Heart right ventricle (tissue), 16 donors: Measurements from ENCODE around the gene LIF. TPM values are rescaled to one million over a fixed set of nuclear protein-coding genes. Genes with fewer than 3 reads are reported as not detected.

Experiments
- ATAC-seq, 8 donors: fragments of 200-7000 bp; cut with Tn5 transposase; one replicate each; pipeline ENCODE4 v1.9.1; 2020; ENCODE audit warnings: mild to moderate bottlenecking in 8 of 8, moderate library complexity in 8 of 8, moderate number of reproducible peaks in 1 of 8
- DNase-seq, 2 donors: peaks; one replicate each; pipeline ENCODE4 v3.0.0-alpha.2; 2020
- H3K27ac ChIP-seq, 10 donors: fragments of 200-600 bp; sonication (generic) in 2 of 10; one replicate each; pipeline versions ENCODE4 v1.5.0 to v1.8.0; 2020 to 2022; ENCODE audit warnings: mild to moderate bottlenecking in 3 of 10
- H3K27me3 ChIP-seq, 7 donors: fragments of 200-600 bp; one replicate each; pipeline ENCODE4 v1.8.0; 2021 to 2022; ENCODE audit warnings: mild to moderate bottlenecking in 2 of 7
- H3K36me3 ChIP-seq, 9 donors: fragments of 200-600 bp; sonication (generic) in 1 of 9; one replicate each; pipeline versions ENCODE4 v1.5.0 to v1.8.0; 2020 to 2022; ENCODE audit warnings: mild to moderate bottlenecking in 2 of 9
- H3K4me1 ChIP-seq, 9 donors: fragments of 200-600 bp; sonication (generic) in 1 of 9; one replicate each; pipeline versions ENCODE4 v1.5.0 to v1.8.0; 2020 to 2022; ENCODE audit warnings: mild to moderate bottlenecking in 4 of 9
- H3K4me3 ChIP-seq, 10 donors: fragments of 200-600 bp; sonication (generic) in 2 of 10; one replicate each; pipeline versions ENCODE4 v1.5.0 to v1.8.0; 2020 to 2022; ENCODE audit warnings: mild to moderate bottlenecking in 7 of 10, moderate library complexity in 2 of 10
- H3K9me3 ChIP-seq, 11 donors: fragments of 200-600 bp in 10 of 11; sonication (generic) in 2 of 11; one replicate each; pipeline versions ENCODE4 v1.5.0 to v1.8.0; 2013 to 2022; ENCODE audit warnings: mild to moderate bottlenecking in 2 of 11, control low read depth in 1 of 11, moderate library complexity in 1 of 11
- WGBS, 2 donors: extraction: QIAGEN DNeasy Blood & Tissue Kit; methylation state at CpG; one replicate each; pipeline ENCODE4 v1.1.7; 2013; ENCODE audit warnings: inconsistent platforms in 1 of 2; 5-methylcytosine and 5-hydroxymethylcytosine counted together
- intact Hi-C, 10 donors: fragments of 100-400 bp; cut with DNase I; formaldehyde crosslinking; loops; one replicate each; pipeline versions ENCODE4 v1.11.1 to v1.14.2; 2022
- polyA plus RNA-seq, 2 donors: library from polyadenylated mRNA; stranded (reverse); fragments of 200-250 nt; gene quantifications; one replicate each; pipeline ENCODE4 v1.2.3, GENCODE V29; 2013
- total RNA-seq, 10 donors: library from RNA; stranded (reverse); fragmentation: NEBNext Ultra II Directional in 3 of 10; extraction: Animal tissue kit (Norgen Biotek cat#: 25700) in 3 of 10; gene quantifications; one replicate each; pipeline versions ENCODE4 v1.2.1 to v1.2.4, GENCODE V29; 2021 to 2023
- TF ChIP-seq, protein P1 (sequence below), 9 donors: fragments of 200-600 bp; sonication (generic) in 2 of 9; IDR thresholded peaks; one replicate each; pipeline versions ENCODE4 v1.5.0 to v1.8.0; 2021 to 2022; ENCODE audit warnings: antibody characterized with exemption in 9 of 9, mild to moderate bottlenecking in 5 of 9, moderate library complexity in 1 of 9
- donor health status: Arrhythmogenic right ventricular cardiomyopathy.
- donor health status: ischemic (EF 13 %, LVEDD 7.1; RV severe dilation, severe dysfunction).
- donor health status: healthy with polysubstance abuse.
- donor health status: DM: no; HTN: yes; CAD: no.
- donor health status: DM: no; HTN: no; CAD: no.
- donor health status: ischemic (EF 25% LVEDD 6.9; RV normal size, moderate dysfunction).
- donor health status: ischemic (EF 25% LVEDD 5.7; RV mildly dilated, moderate dysfunction).
- donor health status: healthy.
- donor health status: DM: yes; HTN: yes; CAD: no.
- donor health status: Ischemic cardiomyopathy.
- donor health status: ischemic (EF 35%, LVEDD 5.7; RV mildly dilated, moderate dysfunction).
- donor health status: nonischemic (EF 11% LVEDD 7.7; RV severe dilation, severe dysfunction).
- donor health status: DM: yes; HTN: yes; CAD: no.
- donor health status: PGD.
- donor health status: ischemic (EF 29% LVEDD 5.4; RV normal size, mild dysfunction).
- donor health status: nonischemic (EF 23%, LVEDD 6.1; RV moderate dilation, normal function).

LIF gene
- total and polyA plus RNA-seq, 12 donors = 0.17 to 8.8 (median 0.53) TPM

DNA sequence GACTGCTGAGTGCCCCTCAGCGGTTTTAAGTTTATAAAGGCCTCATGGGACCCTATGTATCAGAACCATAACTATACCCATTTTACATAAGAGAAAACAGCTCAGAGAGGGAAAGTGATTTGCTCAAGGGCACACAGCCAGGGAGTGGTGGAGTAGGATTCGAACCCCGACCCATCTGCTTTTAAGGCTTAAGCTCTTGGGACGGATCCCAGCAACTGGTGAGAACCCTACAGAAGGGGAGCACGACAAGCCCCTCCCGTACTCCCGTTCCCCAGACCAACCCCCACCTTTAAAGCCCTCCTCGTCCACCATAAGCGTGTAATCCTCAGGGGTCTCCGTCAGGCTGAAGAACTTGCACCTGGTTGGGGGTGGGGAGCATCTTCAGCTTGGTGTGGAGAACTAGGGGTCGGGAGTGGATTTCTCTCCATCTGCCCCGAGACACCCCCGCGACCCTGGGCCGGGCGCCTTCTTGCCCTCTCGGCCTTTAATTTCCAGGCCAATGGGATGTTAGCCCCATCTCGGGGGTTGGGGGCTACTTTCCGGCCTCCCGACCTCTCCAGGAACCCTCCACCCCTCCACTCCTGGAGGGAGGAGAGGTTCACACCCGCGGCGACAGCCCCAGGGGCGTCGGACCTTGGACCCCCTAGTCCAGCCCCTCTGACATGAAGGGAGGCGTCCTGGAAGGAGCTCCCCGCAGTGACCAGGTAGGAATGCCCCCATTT, 42.0 kb upstream of the LIF start:
- Histone ChIP-seq H3K4me3 (peak overlapping the region; percentile 56 to 99 (median 92)), H3K36me3 (peaks cover 0 to 48% (median 24%) of the 10 kb centered on the region in 9 donors), H3K4me1 (peaks cover 17 to 49% (median 39%) of the 10 kb centered on the region in 9 donors), H3K27ac (peak overlapping the region; percentile 72 to 98 (median 93)), H3K9me3 (no peaks in the 10 kb centered on the region), H3K27me3 (no peaks in the 10 kb centered on the region)
- no peak for DNase-seq
- TF ChIP-seq, protein P1, sequence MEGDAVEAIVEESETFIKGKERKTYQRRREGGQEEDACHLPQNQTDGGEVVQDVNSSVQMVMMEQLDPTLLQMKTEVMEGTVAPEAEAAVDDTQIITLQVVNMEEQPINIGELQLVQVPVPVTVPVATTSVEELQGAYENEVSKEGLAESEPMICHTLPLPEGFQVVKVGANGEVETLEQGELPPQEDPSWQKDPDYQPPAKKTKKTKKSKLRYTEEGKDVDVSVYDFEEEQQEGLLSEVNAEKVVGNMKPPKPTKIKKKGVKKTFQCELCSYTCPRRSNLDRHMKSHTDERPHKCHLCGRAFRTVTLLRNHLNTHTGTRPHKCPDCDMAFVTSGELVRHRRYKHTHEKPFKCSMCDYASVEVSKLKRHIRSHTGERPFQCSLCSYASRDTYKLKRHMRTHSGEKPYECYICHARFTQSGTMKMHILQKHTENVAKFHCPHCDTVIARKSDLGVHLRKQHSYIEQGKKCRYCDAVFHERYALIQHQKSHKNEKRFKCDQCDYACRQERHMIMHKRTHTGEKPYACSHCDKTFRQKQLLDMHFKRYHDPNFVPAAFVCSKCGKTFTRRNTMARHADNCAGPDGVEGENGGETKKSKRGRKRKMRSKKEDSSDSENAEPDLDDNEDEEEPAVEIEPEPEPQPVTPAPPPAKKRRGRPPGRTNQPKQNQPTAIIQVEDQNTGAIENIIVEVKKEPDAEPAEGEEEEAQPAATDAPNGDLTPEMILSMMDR (IDR thresholded peaks at IDR 0.05) = no peak
- 15% methylated on average over 27 of the region's 27 CpGs for WGBS, 2 donors
- no peak for ATAC-seq
- intact Hi-C loops = loop anchor here in 9 of 10 donors (1.0 to 10.0 kb wide), 11 partner anchors 38 to 99 kb away; partner anchors contain the start of genes SF3A1 (in 7 of the 9), TBC1D10A (in 7 of the 9), RNF215 (in 5 of the 9) and CCDC157 (in 3 of the 9)

DNA sequence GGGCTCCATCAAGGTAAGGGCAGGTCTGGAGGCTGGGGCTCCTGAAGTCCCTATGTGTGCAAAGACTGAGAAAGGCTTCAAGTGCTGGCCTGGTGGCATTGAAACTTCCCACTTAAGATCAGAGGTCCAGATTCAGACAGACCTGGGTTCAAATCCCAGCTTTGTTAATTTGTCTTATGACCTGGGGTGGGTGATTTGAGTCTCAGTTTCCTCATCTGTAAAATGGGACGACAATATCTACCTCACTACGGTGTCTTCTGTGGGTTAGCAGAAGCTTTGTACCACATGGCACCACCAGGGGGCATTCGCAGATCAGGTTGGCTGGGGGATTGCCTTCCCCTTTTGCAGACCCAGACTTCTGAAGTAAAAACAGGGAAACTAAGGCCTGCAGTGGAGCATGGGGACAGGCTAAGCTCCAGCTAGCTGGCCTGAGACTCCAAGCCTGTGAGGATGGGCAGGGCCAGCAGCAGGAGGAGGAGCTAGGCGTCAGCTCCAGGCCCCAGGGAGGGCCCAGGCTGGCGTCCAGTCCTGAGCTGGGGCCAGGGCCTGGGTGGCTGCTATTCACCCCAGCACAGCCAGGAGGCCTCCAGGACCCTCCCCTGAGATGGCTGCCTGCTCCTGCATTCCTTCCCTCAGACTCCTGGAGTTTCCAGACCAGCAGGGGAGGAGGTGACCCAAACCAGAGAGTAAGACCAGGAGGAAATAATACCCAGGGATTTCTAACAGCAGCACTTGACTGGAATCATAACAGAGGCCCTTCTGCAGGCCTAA, 41.3 kb upstream of the LIF start:
- 12 to 19% methylated on average over 5 of the region's 5 CpGs for WGBS, 2 donors
- no peaks in the 10 kb centered on the region for H3K9me3 ChIP-seq
- intact Hi-C loops = loop anchor here (1.0 to 10.0 kb wide), 11 partner anchors 25 to 101 kb away; partner anchors contain the start of genes RNF215 (in 8 of the 10), TBC1D10A (in 5 of the 10), SF3A1 (in 4 of the 10) and CCDC157 (in 3 of the 10)
- no peaks in the 10 kb centered on the region for H3K27me3 ChIP-seq
- H3K4me1 ChIP-seq = peaks cover 17 to 51% (median 39%) of the 10 kb centered on the region in 9 donors
- peaks cover 0 to 44% (median 16%) of the 10 kb centered on the region in 9 donors for H3K36me3 ChIP-seq
- TF ChIP-seq, protein P1 (IDR thresholded peaks at IDR 0.05) = peak; percentile 69 to 85 (median 76)
- peak overlapping the region; percentile 72 to 98 (median 93) for H3K27ac ChIP-seq
- ATAC-seq (peak; percentile 59 to 70 (median 66)), DNase-seq (peak; percentile 82 to 88)
- peak overlapping the region; percentile 56 to 99 (median 92) for H3K4me3 ChIP-seq

DNA sequence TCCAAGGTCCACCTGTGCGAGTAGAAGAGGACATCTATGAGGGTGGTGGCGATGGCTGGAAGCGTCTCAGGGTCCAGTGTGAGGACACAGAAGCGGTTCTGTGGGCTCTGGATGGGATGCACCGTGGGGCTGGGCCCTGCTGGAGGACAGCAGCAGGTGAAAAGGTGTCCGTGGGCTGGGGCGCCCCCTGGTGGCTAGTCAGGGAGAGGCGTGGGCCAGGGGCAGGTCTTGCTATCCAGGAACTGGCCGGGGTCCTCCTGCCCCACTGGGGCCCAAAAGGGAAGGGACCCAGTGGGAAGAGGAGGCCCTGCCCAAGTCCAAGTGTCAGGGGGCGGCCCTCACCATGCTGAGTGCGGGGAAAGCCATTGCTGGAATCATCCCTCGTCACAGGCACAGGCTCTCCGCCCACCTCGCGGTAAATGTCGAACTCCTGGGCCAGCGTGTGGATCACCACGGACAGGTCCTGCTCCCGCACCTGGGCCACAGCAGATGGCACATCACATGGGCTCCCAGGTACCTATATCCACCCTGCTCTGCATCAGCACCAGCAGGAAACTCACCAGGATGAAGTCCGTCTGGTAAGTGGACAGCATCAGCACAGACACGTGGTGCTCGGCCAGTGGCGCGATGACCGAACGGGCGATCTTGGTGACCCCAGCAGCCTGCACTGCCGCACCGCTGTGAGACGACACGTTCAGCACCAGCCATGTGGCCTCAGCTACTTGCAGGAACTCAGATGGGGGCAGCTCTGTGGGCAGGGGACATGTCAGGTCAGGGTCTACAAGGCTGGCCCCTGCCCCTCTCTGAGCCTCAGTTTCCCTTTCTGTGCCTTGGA, 40.5 kb upstream of the LIF start:
- Histone ChIP-seq H3K27ac (peak overlapping the region in 1 of 10 donors; percentile 98), H3K4me1 (peaks cover 16 to 58% (median 36%) of the 10 kb centered on the region in 9 donors), H3K4me3 (no peak overlapping the region), H3K9me3 (no peaks in the 10 kb centered on the region), H3K36me3 (peaks cover 0 to 36% (median 15%) of the 10 kb centered on the region in 9 donors), H3K27me3 (no peaks in the 10 kb centered on the region)
- no peak for ATAC-seq
- DNase-seq = peak; percentile 61 to 75
- WGBS, 2 donors = 73 to 75% methylated on average over 31 of the region's 31 CpGs
- TF ChIP-seq, protein P1 (IDR thresholded peaks at IDR 0.05) = peak; percentile 71 to 97 (median 82)
- intact Hi-C loops = loop anchor here in 9 of 10 donors (1.0 to 10.0 kb wide), 8 partner anchors 24 to 102 kb away; partner anchors contain the start of genes RNF215 (in 5 of the 9), TBC1D10A (in 3 of the 9), CCDC157 (in 1 of the 9) and SF3A1 (in 1 of the 9)
